Right lobe of liver (tissue), 4 donors: ENCODE data around the gene ALCAM.

ENCODE experiments used
- CTCF ChIP-seq, 4 donors: fragments of 200-600 bp in 3 of 4; fragments of 450-650 bp in 1 of 4; IDR thresholded peaks; one replicate each; pipeline versions ENCODE4 v1.5.1 to v1.8.0; 2016 to 2022; ENCODE audit warnings: antibody characterized with exemption in 4 of 4, mild to moderate bottlenecking in 2 of 4
- POLR2A ChIP-seq: fragments of 450-650 bp; IDR thresholded peaks from one replicate; pipeline ENCODE4 v1.6.1; 2017; ENCODE audit warnings: antibody characterized with exemption, mild to moderate bottlenecking
- donor health status: DM: no; HTN: no; CAD: no.
- donor health status: DM: no; HTN: no; CAD: no.
- donor health status: DM: no; HTN: yes; CAD: no.

GRCh38 chr3:105463620-105464019 is 96.9 kb downstream of the ALCAM start:
- TF ChIP-seq CTCF (IDR thresholded peaks at IDR 0.05) = no peak
- TF ChIP-seq POLR2A = no peak
